H9 (cell line): Measurements from ENCODE around the gene FAP. TPM values are rescaled to one million over a fixed set of nuclear protein-coding genes. Genes with fewer than 3 reads are reported as not detected.

ENCODE experiments used
- DNase-seq: peaks from one replicate; pipeline ENCODE4 v3.0.0-alpha.2; 2017
- H2AFZ ChIP-seq: one replicate; pipeline ENCODE4 v1.6.1; 2013; ENCODE audit warnings: mild to moderate bottlenecking, low read length, control low read depth, moderate library complexity
- H2AK5ac ChIP-seq: 2 replicates; pipeline ENCODE4 v1.6.1; 2013; ENCODE audit warnings: low read length, control low read depth, mixed read lengths; ENCODE audit not compliant: insufficient read length
- H2BK120ac ChIP-seq: one replicate; pipeline ENCODE4 v1.6.1; 2013; ENCODE audit warnings: low read depth, mild to moderate bottlenecking, low read length, control low read depth, inconsistent platforms; ENCODE audit not compliant: poor library complexity, severe bottlenecking
- H2BK12ac ChIP-seq: 2 replicates; pipeline ENCODE4 v1.6.1; 2013; ENCODE audit warnings: low read length, control low read depth, mixed read lengths, low read depth; ENCODE audit not compliant: insufficient read length
- H2BK15ac ChIP-seq: 2 replicates; pipeline ENCODE4 v1.6.1; 2013; ENCODE audit warnings: low read depth, low read length, control low read depth
- H2BK20ac ChIP-seq: one replicate; pipeline ENCODE4 v1.6.1; 2013; ENCODE audit warnings: low read depth, mild to moderate bottlenecking, low read length, control low read depth, inconsistent platforms; ENCODE audit not compliant: poor library complexity, severe bottlenecking
- H2BK5ac ChIP-seq: 2 replicates; pipeline ENCODE4 v1.6.1; 2013; ENCODE audit warnings: low read length, control low read depth, mixed read lengths; ENCODE audit not compliant: insufficient read length
- H3K14ac ChIP-seq: 2 replicates; pipeline ENCODE4 v1.6.1; 2013; ENCODE audit warnings: low read length, control low read depth; ENCODE audit not compliant: insufficient read depth
- H3K18ac ChIP-seq: 2 replicates; pipeline ENCODE4 v1.6.1; 2013; ENCODE audit warnings: low read depth, mild to moderate bottlenecking, mixed read lengths, low read length, control low read depth; ENCODE audit not compliant: insufficient read length
- H3K23ac ChIP-seq: 2 replicates; pipeline ENCODE4 v1.6.1; 2013; ENCODE audit warnings: low read length, control low read depth, mixed read lengths, low read depth; ENCODE audit not compliant: insufficient read length
- H3K23me2 ChIP-seq: 2 replicates; pipeline ENCODE4 v1.6.1; 2013; ENCODE audit warnings: low read depth, mild to moderate bottlenecking, mixed read lengths, low read length, control low read depth; ENCODE audit not compliant: insufficient read length, poor library complexity, severe bottlenecking
- H3K27ac ChIP-seq: 2 replicates; pipeline ENCODE4 v1.5.1; 2013; ENCODE audit warnings: low read length, control low read depth, mixed read lengths, low read depth; ENCODE audit not compliant: insufficient read length
- H3K27me3 ChIP-seq: 2 replicates; pipeline ENCODE4 v1.6.1; 2013; ENCODE audit warnings: low read length, control low read depth, inconsistent platforms; ENCODE audit not compliant: insufficient read depth
- H3K4ac ChIP-seq: 2 replicates; pipeline ENCODE4 v1.6.1; 2013; ENCODE audit warnings: low read depth, mild to moderate bottlenecking, control low read depth, inconsistent platforms, low read length, moderate library complexity
- H3K4me1 ChIP-seq: 2 replicates; pipeline ENCODE4 v1.6.1; 2013; ENCODE audit warnings: low read length, control low read depth, inconsistent platforms; ENCODE audit not compliant: insufficient read depth
- H3K4me2 ChIP-seq: 2 replicates; pipeline ENCODE4 v1.6.1; 2013; ENCODE audit warnings: low read length, control low read depth, mixed read lengths; ENCODE audit not compliant: insufficient read length, insufficient read depth
- H3K56ac ChIP-seq: 2 replicates; pipeline ENCODE4 v1.6.1; 2013; ENCODE audit warnings: low read depth, mild to moderate bottlenecking, mixed read lengths, low read length, control low read depth; ENCODE audit not compliant: insufficient read length
- H3K79me1 ChIP-seq: 2 replicates; pipeline ENCODE4 v1.6.1; 2013; ENCODE audit warnings: low read depth, mild to moderate bottlenecking, moderate library complexity, low read length, control low read depth, inconsistent platforms; ENCODE audit not compliant: insufficient read depth, poor library complexity, severe bottlenecking
- H3K79me2 ChIP-seq: 2 replicates; pipeline ENCODE4 v1.6.1; 2013; ENCODE audit warnings: low read length, control low read depth, inconsistent platforms; ENCODE audit not compliant: insufficient read depth
- H3K9ac ChIP-seq: 2 replicates; pipeline ENCODE4 v1.6.1; 2013; ENCODE audit warnings: low read length, control low read depth, mixed read lengths; ENCODE audit not compliant: insufficient read length; ENCODE audit errors: extremely low read depth
- H3K9me3 ChIP-seq: one replicate; pipeline ENCODE4 v1.6.1; 2013; ENCODE audit warnings: low read depth, low read length, inconsistent platforms; ENCODE audit not compliant: control insufficient read depth
- H3T11ph ChIP-seq: one replicate; pipeline ENCODE4 v1.6.1; 2013; ENCODE audit warnings: mild to moderate bottlenecking, low read length, control low read depth, inconsistent platforms
- H4K20me1 ChIP-seq: one replicate; pipeline ENCODE4 v1.6.1; 2013; ENCODE audit not compliant: control insufficient read depth, insufficient read length, insufficient read depth
- H4K5ac ChIP-seq: 2 replicates; pipeline ENCODE4 v1.6.1; 2013; ENCODE audit warnings: low read depth, mild to moderate bottlenecking, mixed read lengths, low read length, control low read depth; ENCODE audit not compliant: insufficient read length
- H4K8ac ChIP-seq: replicated peaks from 2 replicates; pipeline ENCODE4 v1.6.1; 2013; ENCODE audit warnings: low read length, control low read depth, mixed read lengths, low read depth; ENCODE audit not compliant: insufficient read length
- H4K91ac ChIP-seq: 2 replicates; pipeline ENCODE4 v1.6.1; 2013; ENCODE audit warnings: low read depth, mild to moderate bottlenecking, moderate library complexity, mixed read lengths, low read length, control low read depth; ENCODE audit not compliant: insufficient read length
- H3K27ac Mint-ChIP-seq, 3 experiments: 2 replicates in 2 of 3; 3 replicates in 1 of 3; pipeline ENCODE4 v1.8.0; 2020 to 2021; ENCODE audit warnings: mixed read lengths in 3 of 3, mild to moderate bottlenecking in 1 of 3, moderate library complexity in 1 of 3
- H3K27me3 Mint-ChIP-seq: 2 replicates; pipeline ENCODE4 v1.8.0; 2021; ENCODE audit warnings: low read depth, mild to moderate bottlenecking, moderate library complexity, mixed read lengths
- H3K36me3 Mint-ChIP-seq, 3 experiments: 2 replicates in 2 of 3; 3 replicates in 1 of 3; pipeline ENCODE4 v1.8.0; 2020 to 2021; ENCODE audit warnings: low read depth in 3 of 3, mixed read lengths in 3 of 3; ENCODE audit not compliant: insufficient read depth in 1 of 3
- H3K4me1 Mint-ChIP-seq, 2 experiments: 2 replicates each; pipeline ENCODE4 v1.8.0; 2020; ENCODE audit warnings: mixed read lengths in 2 of 2
- H3K4me3 Mint-ChIP-seq, 2 experiments: 2 replicates in 1 of 2; 3 replicates in 1 of 2; pipeline ENCODE4 v1.8.0; 2020 to 2021; ENCODE audit warnings: mild to moderate bottlenecking in 2 of 2, mixed read lengths in 2 of 2, moderate library complexity in 1 of 2
- H3K9me3 Mint-ChIP-seq, 2 experiments: 2 replicates in 1 of 2; 3 replicates in 1 of 2; pipeline ENCODE4 v1.8.0; 2020; ENCODE audit warnings: mild to moderate bottlenecking in 2 of 2, mixed read lengths in 2 of 2, moderate library complexity in 1 of 2
- WGBS: extraction: QIAGEN DNeasy Blood & Tissue Kit; methylation state at CpG from one replicate; pipeline ENCODE4 v1.1.7; 2013; ENCODE audit warnings: missing lambda C conversion rate, low lambda C conversion rate, mixed read lengths; ENCODE audit not compliant: insufficient read length; ENCODE audit errors: extremely low coverage; 5-methylcytosine and 5-hydroxymethylcytosine counted together
- total RNA-seq: library from RNA; stranded (reverse); gene quantifications from 2 replicates; pipeline ENCODE4 v1.2.1, GENCODE V29; 2021
- TF ChIP-seq, protein P1 (sequence below): fragments of 200-600 bp; sonication (generic); conservative IDR thresholded peaks from 3 replicates; pipeline ENCODE4 v1.8.0; 2021; ENCODE audit warnings: antibody characterized with exemption, mild to moderate bottlenecking

The FAP gene
- total RNA-seq, 1 experiment from 2014 or later, result not detected

DNA sequence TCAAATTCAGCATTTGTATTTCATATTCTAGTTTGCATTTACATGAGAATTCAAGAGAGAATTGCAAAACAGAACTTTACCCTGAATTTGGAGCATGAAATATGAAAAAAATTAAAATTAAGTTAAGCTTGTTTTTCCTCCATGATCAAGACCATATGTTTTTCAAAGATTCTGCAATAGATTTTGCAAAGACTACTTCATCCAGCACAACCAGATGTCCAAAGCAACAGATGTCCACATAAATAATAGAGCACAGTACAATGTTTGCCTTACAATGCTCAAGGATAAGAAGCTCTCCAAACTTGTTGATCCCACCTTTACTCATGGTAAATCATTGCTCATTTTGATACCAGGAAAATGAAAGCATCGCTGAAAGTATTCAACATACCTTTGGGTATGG is 25.6 kb downstream of the FAP start:
- H3K14ac ChIP-seq, result no peak overlapping the region
- H3K9me3 ChIP-seq, result no peaks in the 10 kb centered on the region
- Mint-ChIP-seq H3K9me3 (no peaks in the 10 kb centered on the region), H3K36me3 (no peaks in the 10 kb centered on the region), H3K27me3 (no peaks in the 10 kb centered on the region), H3K4me1 (no peaks in the 10 kb centered on the region; a peak in 1 of 4 replicates), H3K27ac (no peak overlapping the region), H3K4me3 (no peak overlapping the region)
- H3K79me1 ChIP-seq, result no peaks in the 10 kb centered on the region
- no peaks in the 10 kb centered on the region for H3K23me2 ChIP-seq
- TF ChIP-seq, protein P1, sequence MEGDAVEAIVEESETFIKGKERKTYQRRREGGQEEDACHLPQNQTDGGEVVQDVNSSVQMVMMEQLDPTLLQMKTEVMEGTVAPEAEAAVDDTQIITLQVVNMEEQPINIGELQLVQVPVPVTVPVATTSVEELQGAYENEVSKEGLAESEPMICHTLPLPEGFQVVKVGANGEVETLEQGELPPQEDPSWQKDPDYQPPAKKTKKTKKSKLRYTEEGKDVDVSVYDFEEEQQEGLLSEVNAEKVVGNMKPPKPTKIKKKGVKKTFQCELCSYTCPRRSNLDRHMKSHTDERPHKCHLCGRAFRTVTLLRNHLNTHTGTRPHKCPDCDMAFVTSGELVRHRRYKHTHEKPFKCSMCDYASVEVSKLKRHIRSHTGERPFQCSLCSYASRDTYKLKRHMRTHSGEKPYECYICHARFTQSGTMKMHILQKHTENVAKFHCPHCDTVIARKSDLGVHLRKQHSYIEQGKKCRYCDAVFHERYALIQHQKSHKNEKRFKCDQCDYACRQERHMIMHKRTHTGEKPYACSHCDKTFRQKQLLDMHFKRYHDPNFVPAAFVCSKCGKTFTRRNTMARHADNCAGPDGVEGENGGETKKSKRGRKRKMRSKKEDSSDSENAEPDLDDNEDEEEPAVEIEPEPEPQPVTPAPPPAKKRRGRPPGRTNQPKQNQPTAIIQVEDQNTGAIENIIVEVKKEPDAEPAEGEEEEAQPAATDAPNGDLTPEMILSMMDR, result no peak
- H3K79me2 ChIP-seq, result no peaks in the 10 kb centered on the region
- whole genome bisulfite sequencing, result no CpG with 5 or more reads among the region's 1 CpG
- no peak overlapping the region for H4K91ac ChIP-seq
- H3K4ac ChIP-seq, result no peak overlapping the region
- H3K9ac ChIP-seq, result no peak overlapping the region
- no peak overlapping the region for H2BK120ac ChIP-seq
- no peak overlapping the region for H3K56ac ChIP-seq
- no peak overlapping the region for H3K23ac ChIP-seq
- H2BK15ac ChIP-seq, result no peak overlapping the region
- no peak overlapping the region for H4K5ac ChIP-seq
- H2AFZ ChIP-seq, result no peak overlapping the region
- H2BK20ac ChIP-seq, result no peak overlapping the region
- H3T11ph ChIP-seq, result no peak overlapping the region
- no peak for DNase-seq
- H3K27me3 ChIP-seq, result no peaks in the 10 kb centered on the region
- no peak overlapping the region for H3K18ac ChIP-seq
- no peak overlapping the region for H2AK5ac ChIP-seq
- no peaks in the 10 kb centered on the region for H3K4me1 ChIP-seq
- H2BK12ac ChIP-seq, result no peak overlapping the region
- H4K8ac ChIP-seq, result no peak overlapping the region
- no peaks in the 10 kb centered on the region for H4K20me1 ChIP-seq
- no peak overlapping the region for H2BK5ac ChIP-seq
- H3K27ac ChIP-seq, result no peak overlapping the region
- no peak overlapping the region for H3K4me2 ChIP-seq
